ENCODE measurements around the gene TSEN34.
A peak's percentile ranks its signal among the peaks of the same experiment; 100 is the strongest.
"Not testable (repeated sequence)": the region's sequence is repeated elsewhere in the genome, so short reads cannot be mapped to it uniquely, and the experiment has no call there.

TSEN34 gene

GRCh38 chr19:54203151-54203611 lies 12.1 kb downstream of the TSEN34 start:
- no peak for DNase-seq
- intact Hi-C loops (cut with DNase I) = no loop called here

- intact Hi-C loops (cut with DNase I) = no loop called here
- DNase-seq = no peak
Measured at GRCh38 chr19:54204767-54205468, 13.8 kb downstream of the TSEN34 start.

- intact Hi-C loops (cut with DNase I) = no loop called here
- no peak for DNase-seq
Measured at GRCh38 chr19:54206030-54206830, 15.1 kb downstream of the TSEN34 start.

- intact Hi-C loops (cut with DNase I) = no loop called here
Measured at GRCh38 chr19:54206831-54207177, 15.7 kb downstream of the TSEN34 start.

GRCh38 chr19:54207193-54207592 lies 16.1 kb downstream of the TSEN34 start:
- intact Hi-C loops (cut with DNase I); DNase-seq: not testable (repeated sequence)

More at GRCh38 chr19:54206831-54207177, 15.7 kb downstream of the TSEN34 start:
- DNase-seq = no peak

GRCh38 chr19:54207676-54207982 lies 16.5 kb downstream of the TSEN34 start:
- intact Hi-C loops (cut with DNase I) = no loop called here
- DNase-seq = no peak

GRCh38 chr19:54207983-54208783 lies 17.1 kb downstream of the TSEN34 start:
- peak in 34 of 42 donors; percentile 10 to 76 (median 50) for DNase-seq
- intact Hi-C loops (cut with DNase I) = no loop called here

- DNase-seq = no peak
- intact Hi-C loops (cut with DNase I) = no loop called here
Measured at GRCh38 chr19:54208784-54209057, 17.6 kb downstream of the TSEN34 start.

- intact Hi-C loops (cut with DNase I) = no loop called here
- peak in 22 of 42 donors; percentile 21 to 67 (median 46) for DNase-seq
Measured at GRCh38 chr19:54209058-54209810, 18.1 kb downstream of the TSEN34 start.

- intact Hi-C loops (cut with DNase I) = no loop called here
- peak in 41 of 42 donors; percentile 32 to 90 (median 77) for DNase-seq
Measured at GRCh38 chr19:54209811-54210494, 18.8 kb downstream of the TSEN34 start.

GRCh38 chr19:54211235-54211634 lies 20.1 kb downstream of the TSEN34 start:
- no peak for DNase-seq
- intact Hi-C loops (cut with DNase I) = no loop called here

GRCh38 chr19:54214217-54214616 lies 23.1 kb downstream of the TSEN34 start:
- intact Hi-C loops (cut with DNase I) = not testable (repeated sequence)

GRCh38 chr19:54214734-54215133 lies 23.6 kb downstream of the TSEN34 start:
- intact Hi-C loops (cut with DNase I); DNase-seq: not testable (repeated sequence)

More at GRCh38 chr19:54214217-54214616, 23.1 kb downstream of the TSEN34 start:
- not testable (repeated sequence) for DNase-seq

- DNase-seq = no peak
Measured at GRCh38 chr19:54216869-54217268, 25.8 kb downstream of the TSEN34 start.

GRCh38 chr19:54217517-54218247 lies 26.6 kb downstream of the TSEN34 start:
- intact Hi-C loops (cut with DNase I); DNase-seq: not testable (repeated sequence)

More at GRCh38 chr19:54216869-54217268, 25.8 kb downstream of the TSEN34 start:
- intact Hi-C loops (cut with DNase I) = no loop called here

- intact Hi-C loops (cut with DNase I) = no loop called here
- DNase-seq = no peak
Measured at GRCh38 chr19:54218259-54218658, 27.2 kb downstream of the TSEN34 start.

GRCh38 chr19:54218960-54219661 lies 28.0 kb downstream of the TSEN34 start:
- intact Hi-C loops (cut with DNase I) = no loop called here
- DNase-seq = no peak
